NCI-H1417 (cell line): ENCODE measurements around the gene ZNF335.
"Not testable (repeated sequence)": the region's sequence is repeated elsewhere in the genome, so short reads cannot be mapped to it uniquely, and the experiment has no call there.

Experiments used
- DNase-seq, 3 experiments: peaks; one replicate each; lab custom pipeline; 2025; lab: John Stamatoyannopoulos, UW

ZNF335 gene

DNA sequence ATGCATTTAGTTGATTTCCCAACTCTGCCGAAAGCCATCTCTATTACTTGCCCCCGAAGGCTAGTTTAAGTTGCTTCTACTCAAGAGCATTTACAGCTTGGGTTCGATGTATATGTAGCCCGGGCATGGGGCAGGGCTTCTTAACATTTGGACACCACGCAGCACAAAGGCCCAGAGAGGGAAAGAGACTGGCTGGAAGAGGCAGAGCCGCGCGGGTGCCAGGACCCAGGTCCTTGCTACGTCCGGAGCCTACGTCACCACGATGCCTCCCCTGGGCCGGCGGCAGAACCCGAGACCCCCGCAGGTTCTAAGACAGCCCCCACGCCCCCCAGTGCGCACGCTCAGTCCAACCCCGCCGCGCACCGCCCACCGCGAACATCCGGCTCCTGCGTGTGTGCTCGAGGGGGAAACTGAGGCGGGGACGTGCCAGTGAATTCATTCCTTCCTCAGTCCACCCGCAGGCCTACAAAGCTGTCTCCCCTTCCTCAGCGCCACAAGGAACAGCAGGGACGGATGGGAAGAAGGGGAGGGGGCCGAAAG lies 37.9 kb downstream of the ZNF335 start:
- peak in 2 of 3 experiments; percentile 60 to 91 for DNase-seq

DNA sequence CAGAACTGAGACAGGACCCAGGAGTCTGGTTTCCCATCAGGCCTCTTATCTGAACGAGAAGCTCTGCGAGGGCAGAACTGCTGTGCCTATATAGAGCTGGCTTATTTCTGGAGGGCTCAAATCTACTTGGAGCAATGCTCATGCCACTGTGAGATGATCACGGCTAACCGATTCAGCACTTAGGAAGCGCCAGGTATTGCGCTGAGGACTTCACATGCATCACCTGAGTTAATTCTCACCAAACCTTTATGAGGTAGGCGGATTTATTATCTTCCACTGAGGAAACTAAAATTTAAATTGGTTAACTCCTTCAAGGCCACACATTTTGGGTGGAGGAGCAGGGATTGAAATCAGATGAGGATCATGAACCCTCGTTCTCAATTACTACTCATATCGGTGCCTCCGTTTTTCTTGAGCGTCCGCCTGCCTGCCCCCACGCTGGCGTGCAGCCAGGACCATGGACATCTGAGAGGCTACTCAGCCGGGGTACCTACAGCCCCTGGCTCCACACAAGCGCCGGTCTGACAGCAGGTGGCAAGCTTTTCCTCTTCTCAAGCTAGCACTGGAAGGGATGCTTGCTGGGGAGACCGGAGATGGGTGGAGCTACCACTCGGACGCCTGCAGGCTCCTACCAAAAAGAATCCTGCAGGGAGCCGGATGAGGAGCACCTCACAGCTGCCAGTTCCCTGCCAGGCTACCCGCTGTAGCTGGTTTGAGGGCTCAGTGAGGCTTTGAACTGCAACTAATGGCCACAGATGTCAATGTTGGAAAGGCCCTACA lies 38.5 kb downstream of the ZNF335 start:
- peak; percentile 85 to 98 (median 89) for DNase-seq

GRCh38 chr20:45931680-45932079 lies 40.3 kb downstream of the ZNF335 start:
- DNase-seq: not testable (repeated sequence)

DNA sequence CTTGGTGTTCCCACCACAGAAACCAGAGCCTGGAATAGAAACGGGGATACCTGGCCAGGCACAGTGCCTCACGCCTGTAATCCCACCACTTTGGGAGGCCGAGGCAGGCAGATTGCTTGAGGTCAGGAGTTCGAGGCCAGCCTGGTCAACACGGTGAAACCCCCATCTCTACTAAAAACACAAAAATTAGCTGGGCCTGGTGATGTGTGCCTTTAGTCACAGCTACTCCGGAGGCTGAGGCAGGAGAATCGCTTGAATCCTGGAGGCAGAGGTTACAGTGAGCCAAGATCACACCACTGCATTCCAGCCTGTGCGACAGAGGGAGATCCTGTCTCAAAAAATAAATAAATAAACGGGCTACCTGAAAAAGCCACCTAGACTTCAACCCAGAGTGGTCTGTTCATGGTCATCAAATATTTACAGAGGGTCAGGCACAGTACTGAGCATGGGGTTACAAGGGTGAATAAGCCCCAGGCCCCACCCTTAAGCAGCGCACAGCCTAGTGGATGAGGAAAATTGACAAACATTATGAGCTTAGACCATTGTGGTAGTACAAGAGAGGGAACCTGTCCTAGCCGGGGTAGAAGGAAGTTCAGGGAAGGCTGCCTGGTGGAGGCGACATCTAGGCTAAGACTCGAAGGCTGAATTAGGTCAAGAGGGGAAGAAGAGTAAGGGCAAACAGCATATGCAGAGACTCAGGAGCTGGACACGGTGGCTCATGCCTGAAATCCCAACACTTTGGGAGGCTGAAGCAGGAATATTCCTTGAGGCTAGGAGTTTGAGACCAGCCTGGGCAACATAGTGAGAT lies 44.7 kb downstream of the ZNF335 start:
- DNase-seq: no peak

GRCh38 chr20:45926731-45927070 lies 45.3 kb downstream of the ZNF335 start:
- no peak for DNase-seq

DNA sequence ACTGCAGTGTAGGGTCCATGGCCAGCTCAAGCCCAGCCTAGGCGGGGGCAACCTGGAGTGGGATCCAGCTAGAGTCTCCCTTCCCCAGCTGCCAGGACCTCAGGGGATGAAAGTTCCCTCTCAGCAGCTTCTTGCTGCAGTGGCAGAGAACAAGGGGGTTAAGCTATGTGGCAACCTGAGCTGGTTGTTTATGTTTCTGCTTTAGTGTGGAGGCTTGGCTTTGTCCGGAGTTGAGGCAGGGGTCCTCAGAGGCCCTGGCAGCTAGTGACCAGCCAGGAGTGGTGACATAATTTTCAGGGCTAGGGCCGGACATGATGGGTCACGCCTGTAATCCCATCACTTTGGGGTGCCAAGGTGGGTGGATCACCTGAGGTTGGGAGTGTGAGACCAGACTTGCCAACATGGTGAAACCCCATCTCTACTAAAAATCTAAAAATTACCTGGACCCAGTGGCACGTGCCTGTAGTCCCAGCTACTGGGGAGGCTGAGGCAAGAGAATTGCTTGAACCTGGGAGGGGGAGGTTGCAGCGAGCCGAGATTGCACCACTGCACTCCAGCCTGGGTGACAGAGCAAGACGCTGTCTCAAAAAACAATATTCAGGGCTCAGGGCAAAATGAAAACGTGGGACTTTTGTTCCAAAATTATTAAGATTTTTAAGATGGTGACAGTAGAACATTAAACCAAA lies 46.0 kb downstream of the ZNF335 start:
- no peak for DNase-seq

DNA sequence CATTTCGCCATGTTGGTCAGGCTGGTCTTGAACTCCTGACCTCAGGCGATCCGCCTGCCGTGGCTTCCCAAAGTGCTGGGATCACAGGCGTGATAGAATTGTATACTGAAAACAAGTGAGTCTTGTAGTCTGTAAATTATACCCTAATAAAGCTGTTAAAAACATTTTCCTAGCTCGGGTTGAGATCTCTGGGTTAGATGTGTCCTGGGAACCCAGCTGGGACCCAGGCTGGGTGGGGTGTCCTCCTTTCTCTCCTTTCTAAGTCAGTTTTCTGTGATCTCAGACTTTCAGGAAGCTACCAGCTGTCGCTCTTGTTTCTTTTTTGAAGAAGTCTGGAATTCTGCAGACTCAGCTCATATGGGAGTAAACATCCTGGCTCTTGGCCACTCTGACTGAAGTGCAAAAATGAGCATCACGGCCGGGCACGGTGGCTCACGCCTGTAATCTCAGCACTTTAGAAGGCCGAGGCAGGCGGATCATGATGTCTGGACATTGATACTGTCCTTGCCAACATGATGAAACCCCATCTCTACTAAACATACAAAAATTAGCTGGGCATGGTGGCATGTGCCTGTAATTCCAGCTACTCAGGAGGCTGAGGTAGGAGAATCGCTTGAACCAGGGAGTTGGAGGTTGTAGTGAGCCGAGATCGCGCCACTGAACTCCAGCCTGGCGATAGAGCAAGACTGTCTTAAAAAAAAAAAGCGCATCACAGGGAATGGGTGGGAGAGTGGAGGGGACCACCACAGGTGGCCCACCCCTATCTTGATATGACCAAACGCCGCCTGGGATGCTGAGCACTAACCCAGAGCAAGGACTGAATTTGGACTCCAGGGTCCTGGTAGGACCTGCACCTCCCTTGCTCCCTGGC lies 47.4 kb downstream of the ZNF335 start:
- DNase-seq: no peak

DNA sequence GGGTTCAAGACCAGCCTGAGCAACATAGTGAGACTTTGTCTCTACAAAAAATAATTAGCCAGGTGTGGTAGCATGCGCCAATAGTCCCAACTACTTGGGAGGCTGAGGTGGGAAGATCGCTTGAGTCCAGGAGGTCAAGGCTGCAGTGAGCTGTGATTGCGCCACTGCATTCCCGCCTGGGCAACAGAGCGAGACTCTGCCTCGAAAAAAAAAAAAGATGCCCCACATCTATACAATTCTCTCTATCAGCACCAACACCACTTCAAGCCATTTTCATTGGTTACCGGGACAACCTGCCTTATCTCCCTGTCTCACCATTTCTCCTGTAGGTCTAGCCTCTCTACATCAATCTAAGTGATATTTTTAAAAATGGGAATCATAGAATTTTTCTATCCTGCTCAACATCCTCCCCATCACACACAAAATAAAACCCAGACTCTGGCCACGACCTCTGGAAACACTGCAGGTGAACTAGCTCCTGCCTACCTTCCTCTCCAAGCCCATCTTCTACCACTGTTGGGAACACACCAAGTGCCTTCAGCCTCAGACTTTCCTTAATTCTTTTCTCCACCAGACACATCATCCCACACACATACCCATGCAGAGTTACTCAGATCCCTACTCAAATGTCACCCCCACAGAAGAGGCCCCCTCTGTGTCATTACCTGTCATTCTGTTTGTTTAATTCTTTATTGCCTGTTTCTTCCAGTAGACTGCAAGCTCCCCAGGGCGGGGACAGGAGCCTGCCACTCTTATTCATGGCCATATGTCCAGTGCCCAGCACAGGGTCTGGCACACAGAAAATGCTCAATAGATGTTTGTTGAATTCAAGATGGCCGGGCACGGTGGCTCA lies 50.4 kb downstream of the ZNF335 start:
- DNase-seq: no peak

GRCh38 chr20:45920462-45921336 lies 51.3 kb downstream of the ZNF335 start:
- no peak for DNase-seq

- peak in 1 of 3 experiments; percentile 39 for DNase-seq
These were observed 52.2 kb downstream of the ZNF335 start for GRCh38 chr20:45919542-45920399.

DNA sequence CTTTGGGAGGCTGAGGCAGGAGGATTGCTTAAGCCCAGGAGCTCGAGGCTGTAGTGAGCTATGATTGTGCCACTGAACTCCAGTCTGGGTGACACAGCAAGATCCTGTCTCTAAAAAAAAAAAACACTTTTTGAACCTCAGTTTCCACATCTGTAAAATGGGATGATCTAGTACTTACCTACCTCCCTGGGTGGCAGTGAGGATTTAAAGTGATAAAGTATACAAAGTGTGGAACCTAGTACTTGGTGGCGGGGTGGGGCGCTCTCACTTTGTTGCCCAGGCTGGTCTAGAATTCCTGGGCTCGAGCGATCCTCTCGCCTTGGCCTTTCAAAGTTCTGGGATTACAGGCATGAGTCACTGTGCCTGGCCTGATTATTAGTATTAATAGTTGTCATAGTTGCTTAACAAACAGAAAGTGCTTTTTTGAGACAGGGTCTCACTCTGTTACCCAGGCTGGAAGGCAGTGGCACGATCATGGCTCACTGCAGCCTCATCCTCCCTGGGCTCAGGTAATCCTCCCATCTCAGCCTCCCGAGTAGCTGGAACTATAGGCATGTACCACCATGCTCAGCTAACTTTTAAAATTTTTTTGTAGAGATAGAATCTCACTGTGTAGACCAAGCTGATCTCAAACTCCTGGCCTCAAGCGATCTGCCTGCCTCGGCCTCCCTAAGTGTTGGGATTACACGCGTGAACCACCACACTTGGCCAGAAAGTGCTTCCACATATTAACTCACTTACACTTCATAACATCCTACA lies 53.0 kb downstream of the ZNF335 start:
- no peak for DNase-seq

GRCh38 chr20:45918182-45918737 lies 53.7 kb downstream of the ZNF335 start:
- no peak for DNase-seq

DNA sequence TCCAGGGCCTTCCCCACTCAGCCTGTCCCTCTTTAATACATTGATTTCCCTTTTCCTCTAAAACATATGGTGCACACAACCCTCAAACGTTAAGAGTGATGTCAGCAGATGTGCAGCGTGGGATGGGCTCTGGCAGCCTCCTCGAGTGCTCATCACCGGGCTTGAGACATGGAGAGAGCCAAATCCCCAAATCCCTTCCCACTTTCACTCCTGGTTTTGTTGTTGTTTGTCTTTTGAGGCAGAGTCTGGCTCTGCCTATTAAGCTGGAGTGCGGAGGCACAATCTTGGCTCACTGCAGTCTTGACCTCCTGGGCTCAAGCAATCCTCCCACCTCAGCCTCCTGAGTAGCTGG lies 54.2 kb downstream of the ZNF335 start:
- DNase-seq: no peak

DNA sequence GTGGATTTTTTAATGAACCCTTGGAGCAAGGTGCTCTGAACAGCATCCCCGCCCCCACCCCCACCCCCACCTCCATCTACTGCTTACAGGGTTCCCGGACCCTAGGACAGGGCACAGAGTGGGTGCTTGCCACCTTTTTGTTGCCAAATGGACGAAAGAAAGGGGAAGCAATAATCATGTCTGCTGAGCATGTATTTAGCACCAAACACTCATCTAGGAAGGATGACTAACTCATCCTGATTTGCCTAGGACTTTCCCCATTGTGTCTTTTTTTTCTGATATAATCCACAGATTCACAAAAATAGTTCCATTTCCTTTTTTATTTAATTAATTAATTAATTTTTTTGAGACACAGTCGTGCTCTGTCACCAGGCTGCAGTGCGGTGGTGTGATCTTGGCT lies 58.9 kb downstream of the ZNF335 start:
- DNase-seq: no peak

DNA sequence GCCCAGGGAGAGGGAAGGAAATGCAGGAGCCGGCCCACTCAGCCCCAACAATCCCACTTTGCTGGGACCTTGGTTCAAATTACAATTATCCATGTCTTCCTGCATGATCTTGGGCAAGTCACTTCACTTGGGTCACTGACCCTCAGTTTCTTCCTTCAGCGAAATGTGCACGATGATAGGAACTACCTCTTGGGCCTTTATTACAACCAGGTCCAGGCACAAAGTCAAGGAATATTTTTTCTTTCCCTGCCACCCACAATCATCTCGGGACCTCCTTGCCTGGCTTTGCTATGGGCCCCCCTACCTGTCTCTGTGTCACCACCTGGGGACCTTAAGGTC lies 59.7 kb downstream of the ZNF335 start:
- DNase-seq: no peak

GRCh38 chr20:45911486-45912343 lies 60.3 kb downstream of the ZNF335 start, which contains the start of gene PLTP:
Gene PLTP (minus strand): TSS chr20:45912155. CDS start chr20:45911452, 703 bp downstream.
- DNase-seq: peak in 2 of 3 experiments; percentile 57 to 72
